ENCODE data around the gene AP3M1.

The AP3M1 gene

GRCh38 chr10:74150204-74150989, at the start of gene AP3M1 (continued):
- TF ChIP-seq, protein P1, sequence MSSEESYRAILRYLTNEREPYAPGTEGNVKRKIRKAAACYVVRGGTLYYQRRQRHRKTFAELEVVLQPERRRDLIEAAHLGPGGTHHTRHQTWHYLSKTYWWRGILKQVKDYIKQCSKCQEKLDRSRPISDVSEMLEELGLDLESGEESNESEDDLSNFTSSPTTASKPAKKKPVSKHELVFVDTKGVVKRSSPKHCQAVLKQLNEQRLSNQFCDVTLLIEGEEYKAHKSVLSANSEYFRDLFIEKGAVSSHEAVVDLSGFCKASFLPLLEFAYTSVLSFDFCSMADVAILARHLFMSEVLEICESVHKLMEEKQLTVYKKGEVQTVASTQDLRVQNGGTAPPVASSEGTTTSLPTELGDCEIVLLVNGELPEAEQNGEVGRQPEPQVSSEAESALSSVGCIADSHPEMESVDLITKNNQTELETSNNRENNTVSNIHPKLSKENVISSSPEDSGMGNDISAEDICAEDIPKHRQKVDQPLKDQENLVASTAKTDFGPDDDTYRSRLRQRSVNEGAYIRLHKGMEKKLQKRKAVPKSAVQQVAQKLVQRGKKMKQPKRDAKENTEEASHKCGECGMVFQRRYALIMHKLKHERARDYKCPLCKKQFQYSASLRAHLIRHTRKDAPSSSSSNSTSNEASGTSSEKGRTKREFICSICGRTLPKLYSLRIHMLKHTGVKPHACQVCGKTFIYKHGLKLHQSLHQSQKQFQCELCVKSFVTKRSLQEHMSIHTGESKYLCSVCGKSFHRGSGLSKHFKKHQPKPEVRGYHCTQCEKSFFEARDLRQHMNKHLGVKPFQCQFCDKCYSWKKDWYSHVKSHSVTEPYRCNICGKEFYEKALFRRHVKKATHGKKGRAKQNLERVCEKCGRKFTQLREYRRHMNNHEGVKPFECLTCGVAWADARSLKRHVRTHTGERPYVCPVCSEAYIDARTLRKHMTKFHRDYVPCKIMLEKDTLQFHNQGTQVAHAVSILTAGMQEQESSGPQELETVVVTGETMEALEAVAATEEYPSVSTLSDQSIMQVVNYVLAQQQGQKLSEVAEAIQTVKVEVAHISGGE (tag by site-specific recombination; conservative IDR thresholded peaks at IDR 0.05; ENCODE audit: low read depth): peak; percentile 49; the same call in 1 of the 2 replicates
- no peak for TF ChIP-seq ZNF248 (tag by site-specific recombination; IDR thresholded peaks at IDR 0.05)
- no peak for TF ChIP-seq ZNF274 (IDR thresholded peaks at IDR 0.05; ENCODE audit: low read length)
- TF ChIP-seq ZNF274 (tag by site-specific recombination; IDR thresholded peaks at IDR 0.05; ENCODE audit: borderline replicate concordance): no peak
- no peak for TF ChIP-seq ZNF514 (tag by site-specific recombination; IDR thresholded peaks at IDR 0.05)
- TF ChIP-seq PRDM6 (tag by site-specific recombination; IDR thresholded peaks at IDR 0.05): no peak
- TF ChIP-seq ZSCAN16 (tag by site-specific recombination; IDR thresholded peaks at IDR 0.05): no peak
- no peak for TF ChIP-seq ZNF585B (tag by site-specific recombination; IDR thresholded peaks at IDR 0.05)
- TF ChIP-seq BCL11A (tag by site-specific recombination; IDR thresholded peaks at IDR 0.05; ENCODE audit: low read depth): no peak
- TF ChIP-seq ZNF239 (tag by site-specific recombination; IDR thresholded peaks at IDR 0.05): no peak
- no peak for TF ChIP-seq ZNF664 (tag by site-specific recombination; IDR thresholded peaks at IDR 0.05)
- TF ChIP-seq ZNF324 (tag by site-specific recombination; IDR thresholded peaks at IDR 0.05): peak; percentile 89
- 0 out of 2 replicates have a peak, but pooled peaks have one; percentile 28 for TF ChIP-seq ZXDB (tag by site-specific recombination; IDR thresholded peaks at IDR 0.05)
- no peak for TF ChIP-seq GLIS1 (tag by site-specific recombination; IDR thresholded peaks at IDR 0.05)
- TF ChIP-seq, protein P2, sequence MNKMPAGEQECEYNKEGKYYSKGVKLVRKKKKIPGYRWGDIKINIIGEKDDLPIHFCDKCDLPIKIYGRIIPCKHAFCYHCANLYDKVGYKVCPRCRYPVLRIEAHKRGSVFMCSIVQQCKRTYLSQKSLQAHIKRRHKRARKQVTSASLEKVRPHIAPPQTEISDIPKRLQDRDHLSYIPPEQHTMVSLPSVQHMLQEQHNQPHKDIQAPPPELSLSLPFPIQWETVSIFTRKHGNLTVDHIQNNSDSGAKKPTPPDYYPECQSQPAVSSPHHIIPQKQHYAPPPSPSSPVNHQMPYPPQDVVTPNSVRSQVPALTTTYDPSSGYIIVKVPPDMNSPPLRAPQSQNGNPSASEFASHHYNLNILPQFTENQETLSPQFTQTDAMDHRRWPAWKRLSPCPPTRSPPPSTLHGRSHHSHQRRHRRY (tag by site-specific recombination; IDR thresholded peaks at IDR 0.05): no peak
- TF ChIP-seq ZNF571 (tag by site-specific recombination; IDR thresholded peaks at IDR 0.05): no peak
- no peak for TF ChIP-seq ZNF391 (tag by site-specific recombination; IDR thresholded peaks at IDR 0.05; ENCODE audit: borderline replicate concordance, low read depth)
- no peak for TF ChIP-seq ZFP3 (tag by site-specific recombination; IDR thresholded peaks at IDR 0.05; ENCODE audit: low read depth)
- TF ChIP-seq ZBTB1 (tag by site-specific recombination; IDR thresholded peaks at IDR 0.05): no peak
- no peak for TF ChIP-seq ZNF654 (tag by site-specific recombination; IDR thresholded peaks at IDR 0.05; ENCODE audit: low read depth)
- no peak for TF ChIP-seq RBAK (tag by site-specific recombination; IDR thresholded peaks at IDR 0.05)
- TF ChIP-seq INSM2 (tag by site-specific recombination; IDR thresholded peaks at IDR 0.05): no peak
- no peak for TF ChIP-seq ZNF692 (tag by site-specific recombination; IDR thresholded peaks at IDR 0.05)
- no peak for TF ChIP-seq ZNF596 (tag by site-specific recombination; IDR thresholded peaks at IDR 0.05)
- no peak for TF ChIP-seq ZNF37A (tag by site-specific recombination; IDR thresholded peaks at IDR 0.05)
- peak; percentile 43; the same call in 1 of the 2 replicates for TF ChIP-seq ZNF558 (tag by site-specific recombination; IDR thresholded peaks at IDR 0.05)
- no peak for TF ChIP-seq ZNF621 (tag by site-specific recombination; IDR thresholded peaks at IDR 0.05)
- no peak for TF ChIP-seq MYNN (tag by site-specific recombination; IDR thresholded peaks at IDR 0.05; ENCODE audit: borderline replicate concordance)
- no peak for TF ChIP-seq ZBTB26 (tag by site-specific recombination; optimal IDR thresholded peaks at IDR 0.05)
